Lower lobe of right lung (tissue), 2 donors: ENCODE data around the gene MPP1. TPM values are rescaled to one million over a fixed set of nuclear protein-coding genes. Genes with fewer than 3 reads are reported as not detected.

ENCODE experiments used
- ATAC-seq, 2 donors: fragments of 200-7000 bp; cut with Tn5 transposase; one replicate each; pipeline ENCODE4 v1.9.1; 2020 to 2022; ENCODE audit warnings: mild to moderate bottlenecking in 2 of 2, moderate library complexity in 2 of 2
- DNase-seq: peaks from one replicate; pipeline ENCODE4 v3.0.0-alpha.2; 2020
- H3K27ac ChIP-seq: fragments of 200-600 bp; one replicate; pipeline ENCODE4 v1.8.0; 2022
- H3K27me3 ChIP-seq: fragments of 200-600 bp; one replicate; pipeline ENCODE4 v1.8.0; 2022; ENCODE audit warnings: low read depth
- H3K36me3 ChIP-seq: fragments of 200-600 bp; one replicate; pipeline ENCODE4 v1.8.0; 2022; ENCODE audit warnings: mild to moderate bottlenecking
- H3K4me1 ChIP-seq: fragments of 200-600 bp; one replicate; pipeline ENCODE4 v1.8.0; 2022
- H3K4me3 ChIP-seq: fragments of 200-600 bp; one replicate; pipeline ENCODE4 v1.8.0; 2022; ENCODE audit warnings: mild to moderate bottlenecking
- H3K9me3 ChIP-seq: fragments of 200-600 bp; one replicate; pipeline ENCODE4 v1.8.0; 2022
- intact Hi-C: fragments of 100-400 bp; cut with DNase I; formaldehyde crosslinking; loops from one replicate; pipeline ENCODE4 v1.11.0; 2022
- total RNA-seq: library from RNA; stranded (reverse); fragmentation: NEBNext Ultra II Directional; extraction: Animal tissue kit (Norgen Biotek cat#: 25700); gene quantifications from one replicate; pipeline ENCODE4 v1.2.1, GENCODE V29; 2021
- TF ChIP-seq, protein P1 (sequence below): fragments of 200-600 bp; IDR thresholded peaks from one replicate; pipeline ENCODE4 v1.8.0; 2022; ENCODE audit warnings: antibody characterized with exemption, mild to moderate bottlenecking
- donor health status: DM: no; HTN: yes; CAD: no; lungs with severe emphysema.

The MPP1 gene
- total RNA-seq, 1 donor from 2014 or later, result 57.0 TPM

DNA sequence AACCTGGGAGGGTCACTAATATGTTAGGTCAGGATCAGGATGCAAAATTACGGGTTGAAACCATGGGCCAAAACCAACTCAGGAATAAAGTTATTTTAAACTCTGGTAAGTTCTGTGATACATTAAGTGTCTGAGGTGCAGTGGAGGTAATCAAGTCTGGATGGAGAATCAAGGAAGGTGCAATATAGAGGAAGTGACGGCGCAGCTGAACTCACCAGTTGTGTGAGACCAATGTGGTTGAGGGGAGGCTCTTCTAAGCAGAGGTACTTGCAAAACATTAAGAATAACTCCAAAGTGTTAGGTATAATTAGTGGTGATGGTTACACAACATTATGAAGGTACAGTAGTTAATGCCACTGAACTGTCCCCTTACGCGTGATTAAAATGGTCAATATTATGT is 74.1 kb downstream of the MPP1 start:
- H3K27me3 ChIP-seq, result no peaks in the 10 kb centered on the region
- no peaks in the 10 kb centered on the region for H3K9me3 ChIP-seq
- DNase-seq (no peak), ATAC-seq (no peak)
- TF ChIP-seq, protein P1, sequence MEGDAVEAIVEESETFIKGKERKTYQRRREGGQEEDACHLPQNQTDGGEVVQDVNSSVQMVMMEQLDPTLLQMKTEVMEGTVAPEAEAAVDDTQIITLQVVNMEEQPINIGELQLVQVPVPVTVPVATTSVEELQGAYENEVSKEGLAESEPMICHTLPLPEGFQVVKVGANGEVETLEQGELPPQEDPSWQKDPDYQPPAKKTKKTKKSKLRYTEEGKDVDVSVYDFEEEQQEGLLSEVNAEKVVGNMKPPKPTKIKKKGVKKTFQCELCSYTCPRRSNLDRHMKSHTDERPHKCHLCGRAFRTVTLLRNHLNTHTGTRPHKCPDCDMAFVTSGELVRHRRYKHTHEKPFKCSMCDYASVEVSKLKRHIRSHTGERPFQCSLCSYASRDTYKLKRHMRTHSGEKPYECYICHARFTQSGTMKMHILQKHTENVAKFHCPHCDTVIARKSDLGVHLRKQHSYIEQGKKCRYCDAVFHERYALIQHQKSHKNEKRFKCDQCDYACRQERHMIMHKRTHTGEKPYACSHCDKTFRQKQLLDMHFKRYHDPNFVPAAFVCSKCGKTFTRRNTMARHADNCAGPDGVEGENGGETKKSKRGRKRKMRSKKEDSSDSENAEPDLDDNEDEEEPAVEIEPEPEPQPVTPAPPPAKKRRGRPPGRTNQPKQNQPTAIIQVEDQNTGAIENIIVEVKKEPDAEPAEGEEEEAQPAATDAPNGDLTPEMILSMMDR, result no peak
- H3K4me1 ChIP-seq, result peaks cover 98% of the 10 kb centered on the region
- H3K27ac ChIP-seq, result peak overlapping the region; percentile 83
- no peak overlapping the region for H3K4me3 ChIP-seq
- H3K36me3 ChIP-seq, result no peaks in the 10 kb centered on the region
- intact Hi-C loops, result no loop called here

DNA sequence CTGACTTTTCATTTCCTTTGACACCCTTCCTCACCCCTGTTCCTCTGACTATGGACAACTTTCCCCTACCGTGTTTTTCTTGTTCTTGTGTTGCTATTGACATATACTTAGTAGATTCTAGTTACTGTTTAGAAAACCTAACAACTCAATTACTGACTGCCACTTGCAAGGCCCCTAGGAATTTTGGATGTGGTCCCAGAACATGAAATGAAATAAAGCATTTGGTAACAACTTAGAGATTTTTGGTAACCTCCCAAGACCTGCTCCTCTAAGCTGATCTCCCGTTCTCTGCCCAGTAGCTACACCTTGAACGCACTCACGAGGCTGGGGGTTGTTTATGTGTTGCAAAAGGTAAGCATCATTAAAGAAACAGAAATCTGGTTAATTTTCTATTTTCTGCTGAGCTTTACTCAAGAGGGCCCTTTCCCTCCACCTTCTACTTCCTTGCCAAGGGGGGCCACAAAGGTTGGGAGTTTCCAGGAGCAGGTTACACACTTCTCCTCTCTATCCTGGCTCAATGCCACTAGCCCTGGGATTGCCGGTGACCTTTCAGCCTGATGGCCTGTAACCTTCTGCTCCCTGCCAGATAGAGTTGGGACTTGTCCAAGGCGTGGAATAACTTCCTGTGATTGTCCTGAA is 74.9 kb downstream of the MPP1 start:
- TF ChIP-seq, protein P1, result no peak
- Histone ChIP-seq H3K9me3 (no peaks in the 10 kb centered on the region), H3K36me3 (no peaks in the 10 kb centered on the region), H3K4me3 (no peak overlapping the region), H3K4me1 (peaks cover 96% of the 10 kb centered on the region), H3K27ac (peak overlapping the region; percentile 83), H3K27me3 (no peaks in the 10 kb centered on the region)
- peak; percentile 78 to 80 for ATAC-seq
- DNase-seq, result peak; percentile 47
- intact Hi-C loops, result no loop called here

DNA sequence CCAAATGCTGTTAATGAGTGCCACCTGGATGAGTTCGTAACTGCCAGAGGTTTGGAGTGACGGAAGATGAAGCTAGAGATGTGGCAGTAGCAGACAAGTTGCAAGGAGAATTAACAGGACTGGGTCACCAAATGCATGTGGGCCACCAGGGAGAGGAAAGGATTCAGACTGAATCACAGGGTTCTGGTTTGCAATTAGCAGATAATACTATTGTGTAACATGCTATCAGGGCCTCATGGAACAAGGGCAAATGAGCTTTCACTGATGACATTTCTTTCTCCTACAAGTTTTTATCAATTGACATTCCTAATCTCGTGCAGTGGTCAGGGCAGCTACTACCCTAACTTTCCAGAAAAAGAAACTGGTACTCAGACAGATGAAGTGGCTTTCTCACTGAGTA is 75.8 kb downstream of the MPP1 start:
- peaks cover 95% of the 10 kb centered on the region for H3K4me1 ChIP-seq
- no peak for ATAC-seq
- peak overlapping the region; percentile 83 for H3K27ac ChIP-seq
- no peak overlapping the region for H3K4me3 ChIP-seq
- H3K9me3 ChIP-seq, result no peaks in the 10 kb centered on the region
- no peaks in the 10 kb centered on the region for H3K36me3 ChIP-seq
- intact Hi-C loops, result no loop called here
- TF ChIP-seq, protein P1, result no peak
- H3K27me3 ChIP-seq, result no peaks in the 10 kb centered on the region
- DNase-seq, result no peak

Other genes starting within 250 kb of the MPP1 start
- not detected for gene CTAG1A, start 220.4 kb downstream of the MPP1 start, total RNA-seq
- gene CTAG1B, start 186.2 kb downstream of the MPP1 start, total RNA-seq, result not detected
- gene CTAG2, start 151.9 kb downstream of the MPP1 start, total RNA-seq, result not detected
- 17.4 TPM for gene GAB3, start 54.4 kb downstream of the MPP1 start, total RNA-seq
- gene DKC1, start 42.6 kb downstream of the MPP1 start, total RNA-seq, result 26.1 TPM
- not detected for gene SMIM9, start 29.2 kb upstream of the MPP1 start, total RNA-seq
- 39.6 TPM for gene F8A1, start 80.9 kb upstream of the MPP1 start, total RNA-seq
- gene F8, start 217.2 kb upstream of the MPP1 start, total RNA-seq, result 37.5 TPM
- gene FUNDC2, start 221.4 kb upstream of the MPP1 start, total RNA-seq, result 79.7 TPM